GM23338 (cell line): ENCODE results near the gene TUB.

Experiments used
- CTCF ChIP-seq, 2 experiments: fragments of 200-600 bp in 1 of 2; sonication (generic) in 1 of 2; conservative IDR thresholded peaks; 2 replicates each; pipeline versions ENCODE4 v1.5.1 to v1.6.1; 2016 to 2017; ENCODE audit warnings: antibody characterized with exemption in 2 of 2, low read depth in 2 of 2, mild to moderate bottlenecking in 2 of 2, moderate library complexity in 1 of 2
- EZH2 ChIP-seq: fragments of 200-600 bp; sonication (generic); IDR thresholded peaks from one replicate; pipeline ENCODE4 v1.8.0; 2017; ENCODE audit warnings: antibody characterized with exemption, mild to moderate bottlenecking, low read depth; ENCODE audit not compliant: unreplicated experiment
- POLR2AphosphoS5 ChIP-seq: IDR thresholded peaks from 2 replicates; pipeline ENCODE4 v1.6.1; 2016; ENCODE audit warnings: antibody characterized with exemption, low read depth
- REST ChIP-seq: IDR thresholded peaks from one replicate; pipeline ENCODE4 v1.6.1; 2018; ENCODE audit warnings: antibody characterized with exemption; ENCODE audit not compliant: unreplicated experiment
- ZNF331 ChIP-seq: fragments of 250-450 bp; sonication (Bioruptor Pico); IDR thresholded peaks from 2 replicates; pipeline ENCODE4 v1.5.0; 2020; ENCODE audit warnings: low read depth, mild to moderate bottlenecking, moderate library complexity
- TF ChIP-seq, protein P1 (sequence below): IDR thresholded peaks from 2 replicates; pipeline ENCODE4 v1.6.1; 2016; ENCODE audit warnings: antibody characterized with exemption

DNA sequence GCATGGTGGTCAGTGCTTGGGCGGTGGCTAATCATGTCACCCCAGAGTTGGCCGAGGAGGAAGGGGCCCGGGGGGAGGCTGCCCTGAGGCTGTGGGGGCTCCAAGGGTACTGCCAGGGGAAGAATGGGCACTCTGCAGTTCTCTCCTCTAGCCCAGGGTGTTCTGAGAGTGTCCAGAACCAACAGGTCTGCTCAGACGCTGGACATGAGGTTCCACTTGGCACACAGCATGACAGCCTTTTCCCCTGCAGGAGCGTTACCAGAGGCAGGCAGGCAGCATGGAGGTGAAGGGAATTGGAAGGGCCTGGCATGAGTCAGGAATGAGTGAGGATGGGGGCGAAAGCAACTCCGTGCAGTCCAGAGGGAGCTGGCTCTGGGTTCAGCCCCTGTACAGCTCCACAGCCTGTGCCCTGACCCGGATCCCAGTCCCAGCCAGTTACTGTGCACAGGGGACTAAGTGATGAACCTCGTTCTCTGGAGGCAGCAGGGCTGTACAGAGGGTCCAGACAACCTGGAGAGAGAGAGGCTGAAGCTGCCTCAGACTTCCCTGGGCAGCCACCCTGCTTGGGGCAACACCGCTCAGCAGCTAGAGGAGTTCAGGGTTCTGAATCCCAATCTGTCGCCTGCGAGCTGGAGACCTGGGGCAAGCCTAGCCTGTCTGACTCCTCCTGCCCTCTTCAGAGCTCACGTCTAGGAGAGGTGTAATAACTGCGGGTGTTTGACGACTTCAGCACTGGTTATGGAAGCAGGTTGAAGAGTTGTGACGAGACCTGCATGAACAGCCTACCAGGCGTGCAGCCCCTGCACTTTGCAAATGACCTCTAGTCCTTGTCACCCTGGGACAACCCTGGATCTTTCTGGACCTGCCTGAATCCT lies 14.7 kb upstream of the TUB start:
- TF ChIP-seq CTCF (conservative IDR thresholded peaks at IDR 0.05; ENCODE audit: low read depth in 2 of 2), result no peak
- no peak for TF ChIP-seq POLR2AphosphoS5
- no peak for TF ChIP-seq EZH2
- TF ChIP-seq ZNF331 (CRISPR knock-in tag), result no peak
- TF ChIP-seq, protein P1, sequence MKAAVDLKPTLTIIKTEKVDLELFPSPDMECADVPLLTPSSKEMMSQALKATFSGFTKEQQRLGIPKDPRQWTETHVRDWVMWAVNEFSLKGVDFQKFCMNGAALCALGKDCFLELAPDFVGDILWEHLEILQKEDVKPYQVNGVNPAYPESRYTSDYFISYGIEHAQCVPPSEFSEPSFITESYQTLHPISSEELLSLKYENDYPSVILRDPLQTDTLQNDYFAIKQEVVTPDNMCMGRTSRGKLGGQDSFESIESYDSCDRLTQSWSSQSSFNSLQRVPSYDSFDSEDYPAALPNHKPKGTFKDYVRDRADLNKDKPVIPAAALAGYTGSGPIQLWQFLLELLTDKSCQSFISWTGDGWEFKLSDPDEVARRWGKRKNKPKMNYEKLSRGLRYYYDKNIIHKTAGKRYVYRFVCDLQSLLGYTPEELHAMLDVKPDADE, result no peak
- TF ChIP-seq REST, result no peak
